Activated naive CD4-positive, alpha-beta T cell treated with anti-CD3 and anti-CD28 coated beads, Interleukin-2, amount 50 U/mL, for 16 hours (primary cell): ENCODE measurements around the gene LOXL4.
"Not testable (repeated sequence)": the region's sequence is repeated elsewhere in the genome, so short reads cannot be mapped to it uniquely, and the experiment has no call there.

Experiments
- DNase-seq: peaks from one replicate; pipeline ENCODE4 v3.0.0-alpha.2; 2020

The LOXL4 gene

DNA sequence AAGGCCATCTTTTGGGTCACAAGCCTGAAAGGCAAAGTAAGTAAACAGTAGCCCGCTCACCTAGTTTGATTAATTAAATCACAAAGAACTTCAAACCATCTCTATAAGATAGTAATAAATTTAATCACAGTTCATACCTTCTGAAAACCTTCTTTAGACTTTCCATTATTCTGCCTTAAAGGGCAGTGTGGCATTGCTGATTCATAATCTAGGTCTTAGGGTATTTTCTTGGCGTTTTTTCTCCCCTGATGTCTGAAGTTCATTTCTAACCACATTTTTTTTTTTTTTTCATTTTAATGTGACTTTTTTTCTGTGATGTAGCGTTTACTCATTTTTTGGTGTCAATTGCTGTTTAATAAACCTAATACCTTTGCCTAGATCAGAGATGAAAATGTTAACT, 27.5 kb downstream of the LOXL4 start:
- DNase-seq = no peak

DNA sequence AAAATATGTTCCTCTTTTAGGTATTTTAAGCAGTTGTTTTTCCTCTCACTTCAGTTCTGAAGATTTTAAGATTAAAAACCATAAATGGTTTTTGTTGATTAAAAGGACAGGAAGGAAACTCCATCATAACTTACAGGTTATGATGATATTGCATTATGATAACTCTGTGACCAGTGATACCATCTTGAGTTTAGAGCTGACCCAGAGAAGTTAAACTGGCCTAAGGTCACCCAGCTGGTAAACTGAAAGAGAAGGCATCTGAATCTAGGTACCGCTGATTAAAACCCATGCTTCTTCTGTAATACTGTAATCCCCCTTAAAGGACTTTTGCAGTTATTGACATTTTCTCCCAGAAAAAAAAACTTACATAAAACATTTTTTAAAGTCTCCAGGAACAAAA, 29.6 kb downstream of the LOXL4 start:
- DNase-seq = no peak

- no peak for DNase-seq
Observed at GRCh38 chr10:98236862-98237261, 31.1 kb downstream of the LOXL4 start.

DNA sequence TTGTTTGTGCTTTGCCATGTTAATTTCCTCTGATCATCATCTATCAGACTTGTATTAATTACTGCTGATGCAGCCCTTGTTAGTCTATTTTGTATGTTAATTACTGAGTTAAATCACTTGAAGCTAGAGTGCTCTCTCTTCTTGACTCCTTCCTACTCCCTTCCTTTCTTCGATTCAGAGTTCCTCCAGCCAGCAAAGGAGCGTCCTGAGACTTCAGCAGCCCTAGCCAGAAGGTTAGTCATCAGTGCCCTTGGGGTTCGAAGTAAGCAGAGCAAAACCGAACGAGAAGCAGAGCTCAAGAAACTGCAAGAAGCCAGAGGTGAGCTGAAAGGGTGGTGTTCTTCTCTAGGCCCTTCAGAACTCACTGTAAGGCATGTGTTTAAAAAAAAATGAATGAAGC, 32.1 kb downstream of the LOXL4 start:
- no peak for DNase-seq

DNA sequence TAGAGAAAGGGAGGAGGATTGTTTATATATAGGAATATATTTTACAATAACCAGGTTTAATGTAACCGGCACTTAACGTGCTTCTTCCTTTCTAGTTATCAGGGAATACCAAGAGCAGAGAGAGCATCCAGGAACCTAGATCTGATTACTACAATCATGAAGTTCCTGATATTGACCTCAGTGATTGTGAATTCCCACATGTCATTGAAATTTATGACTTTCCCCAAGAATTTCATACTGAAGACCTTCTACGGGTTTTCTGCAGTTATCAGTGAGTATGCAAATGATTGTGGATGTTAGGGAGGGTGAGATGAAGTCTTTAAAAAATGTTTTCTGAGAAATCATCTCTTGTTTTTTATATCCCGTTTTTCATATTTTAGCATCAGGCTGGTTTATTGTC, 36.6 kb downstream of the LOXL4 start:
- no peak for DNase-seq

DNA sequence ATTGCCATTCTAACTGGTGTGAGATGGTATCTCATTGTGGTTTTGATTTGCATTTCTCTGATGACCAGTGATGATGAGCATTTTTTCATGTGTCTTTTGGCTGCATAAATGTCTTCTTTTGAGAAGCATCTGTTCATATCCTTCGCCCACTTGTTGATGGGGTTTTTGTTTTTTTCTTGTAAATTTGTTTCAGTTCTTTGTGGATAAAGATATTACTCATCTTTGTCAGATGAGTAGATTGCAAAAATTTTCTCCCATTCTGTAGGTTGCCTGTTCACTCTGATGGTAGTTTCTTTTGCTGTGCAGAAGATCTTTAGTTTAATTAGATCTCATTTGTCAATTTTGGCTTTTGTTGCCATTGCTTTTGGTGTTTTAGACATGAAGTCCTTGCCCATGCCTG, 39.7 kb downstream of the LOXL4 start:
- not testable (repeated sequence) for DNase-seq

- DNase-seq = not testable (repeated sequence)
Observed at GRCh38 chr10:98227713-98228112, 40.3 kb downstream of the LOXL4 start.

DNA sequence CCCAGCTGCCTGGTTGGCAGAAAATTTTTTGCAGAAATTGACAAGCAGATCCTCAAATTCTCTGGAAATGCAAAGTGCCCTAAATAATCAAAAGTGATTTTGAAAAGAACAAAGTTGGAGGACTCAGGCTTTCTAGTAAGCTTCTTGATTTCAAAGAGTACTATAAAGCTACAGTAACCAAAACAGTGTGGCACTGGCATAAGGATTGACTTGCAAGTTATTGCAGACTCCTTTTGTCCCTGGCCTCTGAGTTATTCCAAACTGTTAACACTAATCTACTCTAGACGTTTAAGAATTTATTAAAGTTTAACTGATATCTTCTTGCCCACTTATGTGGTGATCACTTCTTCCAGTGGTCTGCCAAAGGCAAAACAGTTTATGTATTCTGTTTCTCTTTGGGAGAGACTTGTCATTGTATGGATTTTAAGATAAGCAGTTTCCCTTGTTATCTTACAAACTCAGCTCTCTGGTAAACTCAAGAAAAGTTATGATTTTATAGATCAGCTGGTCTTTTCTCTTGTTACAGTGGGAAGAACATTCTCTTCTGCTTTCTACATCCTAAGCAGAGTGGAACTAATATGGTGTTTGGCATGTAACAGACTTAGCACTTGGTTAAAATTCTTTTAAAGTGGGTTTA, 41.4 kb downstream of the LOXL4 start:
- DNase-seq = no peak

GRCh38 chr10:98224996-98225395, 43.0 kb downstream of the LOXL4 start:
- no peak for DNase-seq

- DNase-seq = no peak
Observed at GRCh38 chr10:98224509-98224908, 43.5 kb downstream of the LOXL4 start.

DNA sequence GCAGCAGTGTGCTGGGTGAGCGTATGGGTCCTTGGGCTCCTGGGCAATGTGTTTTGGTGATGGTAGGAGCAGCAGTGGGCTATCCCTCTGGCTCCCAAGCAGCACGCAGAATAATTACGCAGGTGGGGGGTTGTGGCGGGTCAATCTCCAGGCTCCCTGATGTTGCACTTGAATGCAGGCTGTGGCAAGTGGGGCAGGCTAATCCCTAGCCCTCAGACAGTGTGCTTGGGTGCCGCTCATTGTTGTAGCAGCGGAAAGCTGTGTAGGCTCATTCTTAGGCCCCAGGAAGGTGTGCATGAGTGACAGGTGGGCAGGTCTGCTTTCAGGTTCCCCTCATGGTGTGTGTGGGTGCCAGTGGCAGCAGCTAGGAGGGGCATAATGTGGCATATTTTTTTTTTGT, 44.1 kb downstream of the LOXL4 start:
- DNase-seq = no peak

DNA sequence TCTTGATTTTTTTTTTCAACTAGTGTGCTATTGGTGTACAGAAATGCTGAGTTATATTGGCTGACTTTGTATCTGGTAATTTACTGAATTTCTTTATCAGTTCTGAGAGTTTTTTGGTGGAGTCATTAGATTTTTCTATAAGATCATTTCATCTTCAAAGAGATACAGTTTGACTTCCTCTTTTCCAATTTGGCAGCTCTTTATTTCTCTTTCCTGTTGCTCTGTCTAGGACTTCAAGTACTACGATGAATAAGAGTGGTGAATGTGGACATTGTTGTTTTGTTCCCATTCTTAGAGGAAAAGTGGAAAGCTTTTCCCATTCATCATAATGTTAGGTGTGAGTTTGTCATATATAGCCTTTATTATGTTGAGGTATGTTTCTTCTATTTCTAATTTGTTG, 50.2 kb downstream of the LOXL4 start:
- no peak for DNase-seq

DNA sequence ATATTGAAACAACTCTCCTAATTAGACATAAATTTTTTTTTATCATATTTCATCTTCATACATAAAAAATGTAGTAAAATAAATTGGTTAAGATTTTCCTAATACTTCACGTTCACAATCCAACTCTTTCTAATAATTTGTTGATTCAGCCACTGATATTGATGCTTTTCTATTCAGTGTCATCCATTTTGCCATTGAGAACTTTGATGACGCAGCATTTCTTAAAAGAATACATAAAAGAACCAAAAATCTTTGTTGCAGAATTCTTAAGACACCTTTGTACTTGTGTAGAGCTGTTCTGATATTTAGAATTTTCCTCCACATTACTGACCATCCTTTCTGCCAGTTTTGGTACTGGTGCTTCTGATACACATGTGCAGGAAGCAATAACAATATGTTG, 52.6 kb downstream of the LOXL4 start:
- no peak for DNase-seq

DNA sequence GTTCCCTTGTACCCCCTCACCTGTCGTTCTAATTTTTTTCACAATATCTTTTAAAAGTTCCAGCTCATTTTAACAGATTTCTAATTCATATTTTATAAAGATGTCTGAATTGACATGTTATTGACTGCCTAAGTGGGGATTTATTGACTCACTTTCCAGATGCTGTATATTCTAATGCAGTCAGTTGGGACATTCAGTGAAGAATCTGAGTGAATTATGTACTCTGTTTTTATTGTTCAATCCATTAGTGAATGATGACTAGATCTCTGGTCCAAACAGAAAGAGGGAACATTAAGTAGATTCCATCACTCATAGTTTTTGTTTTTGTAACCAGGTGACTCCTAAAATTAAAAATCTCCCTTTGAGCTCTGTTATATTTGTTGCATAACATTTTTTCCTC, 54.3 kb downstream of the LOXL4 start:
- DNase-seq = no peak

DNA sequence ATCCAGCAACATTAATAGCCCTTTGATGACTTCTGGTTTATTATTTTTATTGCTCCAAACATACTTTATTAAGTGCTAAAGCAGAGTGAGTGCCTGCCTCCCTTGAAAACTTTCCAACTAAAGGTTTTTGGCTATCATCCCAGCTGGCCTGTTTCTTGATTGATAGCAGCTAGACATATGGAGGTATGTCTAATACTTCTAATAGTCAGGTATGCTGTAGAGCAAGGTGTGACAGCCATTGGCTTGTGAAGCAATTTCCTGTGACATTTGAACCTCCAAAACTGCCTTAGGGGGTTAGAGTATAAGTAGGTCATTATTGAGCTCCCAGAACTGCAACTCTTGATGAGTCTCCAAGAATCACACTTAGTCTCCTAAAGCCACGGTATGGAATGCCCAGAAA, 55.8 kb downstream of the LOXL4 start:
- no peak for DNase-seq

DNA sequence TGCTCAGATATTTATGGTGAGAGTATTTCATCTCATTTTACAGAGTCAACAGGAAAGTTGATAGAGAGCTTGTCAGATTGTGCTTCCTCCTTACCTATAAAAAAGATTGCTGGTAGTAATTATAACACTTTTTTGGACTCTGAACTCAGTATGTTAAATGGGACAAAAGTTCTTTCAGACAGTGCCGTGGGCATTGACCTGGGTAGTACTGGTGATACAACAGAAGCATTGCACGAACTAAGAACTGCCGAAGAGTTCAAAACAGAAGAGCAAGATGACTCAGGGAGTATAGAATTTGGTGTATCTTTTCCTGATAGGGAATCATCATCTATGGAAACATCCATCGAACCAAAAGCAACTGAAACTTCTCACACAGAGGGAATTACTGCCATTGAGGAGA, 58.6 kb downstream of the LOXL4 start:
- DNase-seq = no peak

GRCh38 chr10:98208925-98209324, 59.1 kb downstream of the LOXL4 start:
- no peak for DNase-seq

DNA sequence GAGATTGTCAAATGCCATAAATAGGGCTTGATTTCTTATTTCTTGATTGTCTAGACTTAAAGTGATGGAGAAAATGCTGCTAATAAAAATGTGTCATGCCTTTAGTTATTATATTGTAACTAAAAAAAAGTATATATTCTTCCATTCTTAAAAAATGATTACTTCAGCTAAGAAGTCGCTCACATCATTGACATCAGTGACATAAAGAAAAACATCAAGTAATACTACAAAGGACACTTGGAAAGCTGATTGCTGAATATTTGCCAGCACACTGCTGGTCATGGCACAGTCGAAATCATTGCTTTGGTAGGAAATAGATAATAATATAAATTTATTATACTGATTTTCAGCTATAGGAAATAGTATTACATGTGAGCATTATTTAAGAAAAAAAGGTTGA, 62.6 kb downstream of the LOXL4 start:
- no peak for DNase-seq

GRCh38 chr10:98202378-98202777, 65.6 kb downstream of the LOXL4 start:
- no peak for DNase-seq

GRCh38 chr10:98201760-98202159, 66.2 kb downstream of the LOXL4 start:
- DNase-seq = no peak
